Brain microvascular endothelial cell (primary cell): ENCODE measurements around the gene FNBP1L.

Source experiments
- DNase-seq: peaks from one replicate; pipeline ENCODE4 v3.0.0-alpha.2; 2020
- H3K27ac ChIP-seq: fragments of 250-450 bp; sonication (Bioruptor Pico); 2 replicates; pipeline ENCODE4 v1.5.1; 2020; ENCODE audit warnings: mild to moderate bottlenecking, moderate library complexity
- H3K27me3 ChIP-seq: fragments of 250-450 bp; sonication (Bioruptor Pico); replicated peaks from 2 replicates; pipeline ENCODE4 v1.5.1; 2020; ENCODE audit warnings: mild to moderate bottlenecking
- H3K36me3 ChIP-seq: fragments of 250-450 bp; sonication (Bioruptor Pico); replicated peaks from 2 replicates; pipeline ENCODE4 v1.5.1; 2020; ENCODE audit warnings: mild to moderate bottlenecking
- H3K4me3 ChIP-seq: 2 replicates; pipeline ENCODE4 v1.5.1; 2011; ENCODE audit warnings: low read depth, mild to moderate bottlenecking, control low read depth, low read length, moderate library complexity
- CTCF ChIP-seq: IDR thresholded peaks from 2 replicates; pipeline ENCODE4 v1.5.1; 2011; ENCODE audit warnings: low read depth, mild to moderate bottlenecking, moderate library complexity, low read length, control low read depth, inconsistent platforms; ENCODE audit errors: missing control alignments
- in situ Hi-C: cut with HindIII; loops from 2 replicates; pipeline ENCODE4 v1.10.0; 2017; ENCODE audit warnings: low sequenced_read_pairs, low pct_ligation_motif_present

FNBP1L gene

GRCh38 chr1:93416183-93416582 is 31.7 kb upstream of the FNBP1L start:
- no peaks in the 10 kb centered on the region for H3K36me3 ChIP-seq
- H3K27me3 ChIP-seq: no peaks in the 10 kb centered on the region
- no peak for TF ChIP-seq CTCF
- no peak for DNase-seq
- no peak overlapping the region for H3K4me3 ChIP-seq
- H3K27ac ChIP-seq: no peak overlapping the region
- in situ Hi-C loops: no loop called here

DNA sequence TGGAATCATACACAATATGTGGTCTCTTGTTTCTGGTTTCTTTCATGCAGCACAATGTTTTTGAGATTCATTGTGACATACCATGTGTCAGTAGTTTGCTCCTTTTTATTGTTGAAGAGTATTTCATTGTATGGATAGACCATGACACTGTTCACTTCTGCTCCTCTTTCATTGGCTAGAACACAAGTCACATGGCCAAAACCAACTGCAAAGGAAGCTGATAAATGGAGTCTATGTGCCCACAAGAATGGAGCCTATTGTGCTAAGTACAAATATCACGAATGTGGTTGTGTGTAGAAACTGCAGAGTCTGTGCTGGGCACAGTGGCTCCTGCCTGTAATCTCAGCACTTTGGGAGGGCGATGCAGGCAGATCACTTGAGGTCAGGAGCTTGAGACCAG is 28.6 kb upstream of the FNBP1L start:
- no peak overlapping the region for H3K27ac ChIP-seq
- in situ Hi-C loops: no loop called here
- no peak for DNase-seq
- no peaks in the 10 kb centered on the region for H3K36me3 ChIP-seq
- no peak overlapping the region for H3K4me3 ChIP-seq
- TF ChIP-seq CTCF: no peak
- no peaks in the 10 kb centered on the region for H3K27me3 ChIP-seq

- H3K36me3 ChIP-seq: no peaks in the 10 kb centered on the region
- in situ Hi-C loops: no loop called here
- H3K4me3 ChIP-seq: no peak overlapping the region
- TF ChIP-seq CTCF: no peak
- no peak for DNase-seq
- no peaks in the 10 kb centered on the region for H3K27me3 ChIP-seq
- H3K27ac ChIP-seq: no peak overlapping the region
Observed at GRCh38 chr1:93420400-93420799, 27.5 kb upstream of the FNBP1L start.

- in situ Hi-C loops: no loop called here
- DNase-seq: no peak
- no peaks in the 10 kb centered on the region for H3K27me3 ChIP-seq
- H3K4me3 ChIP-seq: no peak overlapping the region
- TF ChIP-seq CTCF: no peak
- no peak overlapping the region for H3K27ac ChIP-seq
- no peaks in the 10 kb centered on the region for H3K36me3 ChIP-seq
Observed at GRCh38 chr1:93426181-93426580, 21.7 kb upstream of the FNBP1L start.

DNA sequence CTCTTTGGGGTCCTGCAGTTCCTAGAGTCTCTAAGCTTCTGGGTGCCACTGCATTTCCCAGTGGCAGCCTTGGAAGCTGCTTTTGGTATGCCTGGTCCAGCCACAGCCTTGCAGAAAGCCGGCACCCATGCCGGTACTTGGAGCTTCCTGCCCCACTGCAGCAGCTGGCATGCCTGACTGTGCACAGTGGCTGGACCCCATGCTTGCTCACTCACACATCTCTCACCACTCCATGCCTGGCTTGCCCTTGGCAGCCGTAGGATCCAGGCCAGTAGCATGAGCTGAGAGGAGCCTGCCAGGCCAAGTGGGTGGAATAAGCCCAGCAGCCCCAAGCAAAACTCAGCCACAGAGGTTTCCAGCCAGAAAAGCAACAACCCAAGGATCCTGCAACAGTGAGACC is 20.3 kb upstream of the FNBP1L start:
- Histone ChIP-seq H3K27ac (no peak overlapping the region), H3K4me3 (no peak overlapping the region), H3K36me3 (no peaks in the 10 kb centered on the region), H3K27me3 (no peaks in the 10 kb centered on the region)
- DNase-seq: no peak
- TF ChIP-seq CTCF: no peak
- in situ Hi-C loops: no loop called here

GRCh38 chr1:93433407-93433961 is 14.4 kb upstream of the FNBP1L start:
- in situ Hi-C loops: no loop called here

More at GRCh38 chr1:93433407-93433961, 14.4 kb upstream of the FNBP1L start:
- no peak for DNase-seq
- no peak overlapping the region for H3K27ac ChIP-seq
- peak; percentile 39 for TF ChIP-seq CTCF
- no peaks in the 10 kb centered on the region for H3K36me3 ChIP-seq
- H3K4me3 ChIP-seq: no peak overlapping the region
- H3K27me3 ChIP-seq: no peaks in the 10 kb centered on the region
